ENCODE results near the gene RAD23B. TPM values are rescaled to one million over a fixed set of nuclear protein-coding genes. Genes with fewer than 3 reads are reported as not detected.
A peak's percentile ranks its signal among the peaks of the same experiment; 100 is the strongest.

RAD23B gene
- total and polyA plus RNA-seq, 2 experiments from 2014 or later = 18.9 to 124 TPM

- Histone ChIP-seq H3K79me2 (ENCODE audit: insufficient read depth) (no peaks in the 10 kb centered on the region), H3K4me3 (no peak overlapping the region), H3K36me3 (ENCODE audit: low read depth) (no peaks in the 10 kb centered on the region), H4K20me1 (ENCODE audit: insufficient read depth) (no peaks in the 10 kb centered on the region), H2AFZ (no peak overlapping the region), H3K9me3 (ENCODE audit: low read depth) (no peaks in the 10 kb centered on the region), H3K9ac (no peak overlapping the region), H3K27me3 (replicated peaks; ENCODE audit: insufficient read depth) (no peaks in the 10 kb centered on the region), H3K27ac (no peak overlapping the region), H3K4me2 (ENCODE audit: unreplicated experiment) (no peak overlapping the region), H3F3A (ENCODE audit: insufficient read depth) (no peaks in the 10 kb centered on the region), H3K9me2 (ENCODE audit: insufficient read depth) (no peaks in the 10 kb centered on the region), H3K4me1 (ENCODE audit: insufficient read depth) (no peaks in the 10 kb centered on the region)
- peak; percentile 45 for DNase-seq
- no peak for TF ChIP-seq EZH2 (IDR thresholded peaks at IDR 0.05; ENCODE audit: insufficient read depth, poor library complexity, severe bottlenecking)
- no peak for TF ChIP-seq EZH2phosphoT487 (IDR thresholded peaks at IDR 0.05; ENCODE audit: insufficient read depth, low read depth)
- in situ Hi-C loops (cut with MboI) = no loop called here
- WGBS, 2 experiments (ENCODE audit: low coverage in 1 of 2, low lambda C conversion rate in 2 of 2, missing lambda C conversion rate in 2 of 2) = 57 to 65% methylated on average over 7 of the region's 7 CpGs
These were observed 77.0 kb downstream of the RAD23B start for GRCh38 chr9:107360098-107360497.

GRCh38 chr9:107361816-107362215 lies 78.7 kb downstream of the RAD23B start:
- Histone ChIP-seq H3K4me1 (ENCODE audit: insufficient read depth) (no peaks in the 10 kb centered on the region), H3F3A (ENCODE audit: insufficient read depth) (no peaks in the 10 kb centered on the region), H3K9me2 (ENCODE audit: insufficient read depth) (no peaks in the 10 kb centered on the region), H3K27me3 (replicated peaks; ENCODE audit: insufficient read depth) (no peaks in the 10 kb centered on the region), H3K9ac (no peak overlapping the region), H4K20me1 (ENCODE audit: insufficient read depth) (no peaks in the 10 kb centered on the region), H3K4me2 (ENCODE audit: unreplicated experiment) (no peak overlapping the region), H3K9me3 (ENCODE audit: low read depth) (no peaks in the 10 kb centered on the region), H3K36me3 (ENCODE audit: low read depth) (no peaks in the 10 kb centered on the region), H3K4me3 (no peak overlapping the region), H2AFZ (no peak overlapping the region), H3K79me2 (ENCODE audit: insufficient read depth) (no peaks in the 10 kb centered on the region), H3K27ac (no peak overlapping the region)
- DNase-seq = no peak
- WGBS, 2 experiments (ENCODE audit: low coverage in 1 of 2, low lambda C conversion rate in 2 of 2, missing lambda C conversion rate in 2 of 2) = 72 to 78% methylated on average over 4 of the region's 4 CpGs
- no peak for TF ChIP-seq EZH2 (IDR thresholded peaks at IDR 0.05; ENCODE audit: insufficient read depth, poor library complexity, severe bottlenecking)
- TF ChIP-seq EZH2phosphoT487 (IDR thresholded peaks at IDR 0.05; ENCODE audit: insufficient read depth, low read depth) = no peak
- in situ Hi-C loops (cut with MboI) = no loop called here

- H3F3A ChIP-seq (ENCODE audit: insufficient read depth) = no peaks in the 10 kb centered on the region
- H4K20me1 ChIP-seq (ENCODE audit: insufficient read depth) = no peaks in the 10 kb centered on the region
- H3K4me2 ChIP-seq (ENCODE audit: unreplicated experiment) = no peak overlapping the region
- 84 to 87% methylated on average over 10 of the region's 10 CpGs for WGBS, 2 experiments (ENCODE audit: low coverage in 1 of 2, low lambda C conversion rate in 2 of 2, missing lambda C conversion rate in 2 of 2)
- H2AFZ ChIP-seq = no peak overlapping the region
- DNase-seq = no peak
- no peaks in the 10 kb centered on the region for H3K4me1 ChIP-seq (ENCODE audit: insufficient read depth)
- H3K27me3 ChIP-seq (replicated peaks; ENCODE audit: insufficient read depth) = no peaks in the 10 kb centered on the region
- no peak overlapping the region for H3K9ac ChIP-seq
- no peaks in the 10 kb centered on the region for H3K36me3 ChIP-seq (ENCODE audit: low read depth)
- no peaks in the 10 kb centered on the region for H3K9me3 ChIP-seq (ENCODE audit: low read depth)
- no peaks in the 10 kb centered on the region for H3K79me2 ChIP-seq (ENCODE audit: insufficient read depth)
- in situ Hi-C loops (cut with MboI) = no loop called here
- no peaks in the 10 kb centered on the region for H3K9me2 ChIP-seq (ENCODE audit: insufficient read depth)
- no peak for TF ChIP-seq EZH2phosphoT487 (IDR thresholded peaks at IDR 0.05; ENCODE audit: insufficient read depth, low read depth)
- no peak for TF ChIP-seq EZH2 (IDR thresholded peaks at IDR 0.05; ENCODE audit: insufficient read depth, poor library complexity, severe bottlenecking)
- H3K27ac ChIP-seq = no peak overlapping the region
- no peak overlapping the region for H3K4me3 ChIP-seq
These were observed 80.6 kb downstream of the RAD23B start for GRCh38 chr9:107363516-107364152.

GRCh38 chr9:107367727-107368502 lies 84.8 kb downstream of the RAD23B start:
- Histone ChIP-seq H3K9ac (no peak overlapping the region), H3K4me2 (ENCODE audit: unreplicated experiment) (no peak overlapping the region), H3K27ac (no peak overlapping the region), H4K20me1 (ENCODE audit: insufficient read depth) (no peaks in the 10 kb centered on the region), H3F3A (ENCODE audit: insufficient read depth) (no peaks in the 10 kb centered on the region), H3K27me3 (replicated peaks; ENCODE audit: insufficient read depth) (no peaks in the 10 kb centered on the region), H2AFZ (no peak overlapping the region), H3K79me2 (ENCODE audit: insufficient read depth) (no peaks in the 10 kb centered on the region), H3K4me1 (ENCODE audit: insufficient read depth) (no peaks in the 10 kb centered on the region), H3K9me2 (ENCODE audit: insufficient read depth) (0 out of 2 replicates have a peak, but pooled peaks cover under 1% of the 10 kb centered on the region), H3K4me3 (no peak overlapping the region), H3K36me3 (ENCODE audit: low read depth) (no peaks in the 10 kb centered on the region), H3K9me3 (ENCODE audit: low read depth) (no peaks in the 10 kb centered on the region)
- no peak for DNase-seq
- in situ Hi-C loops (cut with MboI) = no loop called here
- no peak for TF ChIP-seq EZH2 (IDR thresholded peaks at IDR 0.05; ENCODE audit: insufficient read depth, poor library complexity, severe bottlenecking)
- TF ChIP-seq EZH2phosphoT487 (IDR thresholded peaks at IDR 0.05; ENCODE audit: insufficient read depth, low read depth) = no peak
- 61% methylated on average over 7 of the region's 7 CpGs for WGBS, 2 experiments (ENCODE audit: low coverage in 1 of 2, low lambda C conversion rate in 2 of 2, missing lambda C conversion rate in 2 of 2)

Data from GM23248 (cell line).